Fibroblast of the aortic adventitia (primary cell): ENCODE results near the gene NUP58. TPM values are rescaled to one million over a fixed set of nuclear protein-coding genes. Genes with fewer than 3 reads are reported as not detected.
A peak's percentile ranks its signal among the peaks of the same experiment; 100 is the strongest.

ENCODE experiments used
- DNase-seq: peaks from one replicate; pipeline ENCODE4 v3.0.0-alpha.2; 2010; ENCODE audit warnings: low read depth
- H3K4me3 ChIP-seq: 2 replicates; pipeline ENCODE4 v1.5.1; 2011; ENCODE audit warnings: low read depth, mild to moderate bottlenecking, control low read depth, low read length, moderate library complexity
- CTCF ChIP-seq: IDR thresholded peaks from 2 replicates; pipeline ENCODE4 v1.5.1; 2011; ENCODE audit warnings: mild to moderate bottlenecking, low read length, control low read depth, inconsistent platforms; ENCODE audit not compliant: insufficient read depth
- total RNA-seq: library from RNA; depleted of rRNA; stranded (reverse); fragments of >200 nt; gene quantifications from 2 replicates; pipeline ENCODE4 v1.2.3, GENCODE V29; 2012; ENCODE audit warnings: low replicate concordance

Gene NUP58
- total RNA-seq, 1 donor, result 57.3 TPM

- DNase-seq, result peak; percentile 85
- H3K4me3 ChIP-seq, result peak within 1 kb of the TSS; percentile 87
- peak; percentile 99 for TF ChIP-seq CTCF
Observed at GRCh38 chr13:25286969-25287961, 14.2 kb upstream of the NUP58 start, which contains the start of gene MTMR6. Gene MTMR6, minus strand, starts transcription at chr13:25287488. Its CDS starts 241 bp downstream, at chr13:25287247.

GRCh38 chr13:25288966-25289365, 12.5 kb upstream of the NUP58 start:
- H3K4me3 ChIP-seq, result no peak overlapping the region
- no peak for DNase-seq
- TF ChIP-seq CTCF, result no peak

- DNase-seq, result no peak
- H3K4me3 ChIP-seq, result no peak overlapping the region
- TF ChIP-seq CTCF, result no peak
Observed at GRCh38 chr13:25291691-25292090, 9.7 kb upstream of the NUP58 start.

GRCh38 chr13:25292301-25292700, 9.1 kb upstream of the NUP58 start:
- TF ChIP-seq CTCF, result no peak
- H3K4me3 ChIP-seq, result no peak overlapping the region
- DNase-seq, result no peak

GRCh38 chr13:25295228-25295627, 6.2 kb upstream of the NUP58 start:
- no peak for DNase-seq
- H3K4me3 ChIP-seq, result no peak overlapping the region
- TF ChIP-seq CTCF, result no peak

- no peak for TF ChIP-seq CTCF
- H3K4me3 ChIP-seq, result no peak overlapping the region
- DNase-seq, result no peak
Observed at GRCh38 chr13:25295701-25296100, 5.7 kb upstream of the NUP58 start.
